ENCODE measurements around the gene PM20D1. TPM values are rescaled to one million over a fixed set of nuclear protein-coding genes. Genes with fewer than 3 reads are reported as not detected.
"Not testable (repeated sequence)": the region's sequence is repeated elsewhere in the genome, so short reads cannot be mapped to it uniquely, and the experiment has no call there.

PM20D1 gene, protein sequence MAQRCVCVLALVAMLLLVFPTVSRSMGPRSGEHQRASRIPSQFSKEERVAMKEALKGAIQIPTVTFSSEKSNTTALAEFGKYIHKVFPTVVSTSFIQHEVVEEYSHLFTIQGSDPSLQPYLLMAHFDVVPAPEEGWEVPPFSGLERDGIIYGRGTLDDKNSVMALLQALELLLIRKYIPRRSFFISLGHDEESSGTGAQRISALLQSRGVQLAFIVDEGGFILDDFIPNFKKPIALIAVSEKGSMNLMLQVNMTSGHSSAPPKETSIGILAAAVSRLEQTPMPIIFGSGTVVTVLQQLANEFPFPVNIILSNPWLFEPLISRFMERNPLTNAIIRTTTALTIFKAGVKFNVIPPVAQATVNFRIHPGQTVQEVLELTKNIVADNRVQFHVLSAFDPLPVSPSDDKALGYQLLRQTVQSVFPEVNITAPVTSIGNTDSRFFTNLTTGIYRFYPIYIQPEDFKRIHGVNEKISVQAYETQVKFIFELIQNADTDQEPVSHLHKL
- total RNA-seq: 1 to 10 TPM; 1.8 to 1.9 TPM
- polyA plus RNA-seq: 1 to 10 TPM; 1.4 to 1.9 TPM

DNA sequence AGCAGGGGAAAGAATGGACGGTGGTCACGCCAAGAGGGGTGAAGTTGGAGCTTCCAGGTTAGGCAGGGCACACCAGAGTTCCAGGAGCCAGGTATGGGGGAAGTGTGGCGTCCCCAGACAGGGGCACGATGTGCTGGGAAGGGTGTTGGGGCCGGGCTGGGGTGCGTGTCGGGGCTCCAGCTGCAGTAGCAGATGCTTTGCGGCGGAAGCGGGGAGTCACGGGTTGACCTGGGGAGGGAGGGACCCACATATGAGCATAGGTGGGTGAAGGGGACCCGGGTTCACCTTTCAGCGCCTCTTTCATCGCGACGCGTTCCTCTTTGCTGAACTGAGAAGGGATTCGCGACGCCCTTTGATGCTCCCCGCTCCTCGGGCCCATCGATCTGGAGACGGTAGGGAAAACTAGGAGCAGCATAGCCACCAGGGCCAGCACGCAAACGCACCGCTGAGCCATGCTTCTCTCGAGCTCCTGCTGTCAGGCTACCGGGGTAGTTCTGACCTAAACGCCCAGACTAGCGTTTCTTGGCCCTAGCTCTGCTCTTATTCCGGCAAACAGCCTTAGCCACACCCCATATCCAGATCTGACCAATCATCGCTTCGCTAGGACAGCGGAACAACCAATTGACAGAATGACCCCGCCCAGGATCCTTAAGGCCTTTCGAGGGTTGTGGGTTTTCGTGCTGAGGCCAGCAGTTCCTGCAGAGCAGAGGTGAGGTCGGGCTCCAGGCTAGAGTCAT is at the start of gene PM20D1:
Gene PM20D1, minus strand, starts transcription at position 514 of the 737 bp plus-strand sequence. Its CDS starts 60 bp downstream, at position 454.
- ChIA-PET POLR2A (ENCODE audit: partially characterized antibody) (interaction anchor here (1.4 to 1.8 kb wide), 7 partner anchors 9 to 100 kb away, joined by 4 to 9 read pairs (median 6); partner anchors contain the start of genes NUCKS1, RAB29 and SLC41A1), CTCF (ENCODE audit: partially characterized antibody) (interaction anchor here (1.0 to 1.9 kb wide), 4 partner anchors 9 to 127 kb away, joined by 3 to 9 read pairs (median 4); no protein-coding TSS in a partner anchor)
- Mint-ChIP-seq H3K4me1 (peaks cover 7 to 16% (median 8%) of the 10 kb centered on the region in 4 donors), H3K4me3 (peak within 1 kb of the TSS; percentile 91 to 96 (median 93)), H3K36me3 (peaks cover 2 to 4% of the 10 kb centered on the region in 2 donors), H3K27ac (peak within 1 kb of the TSS; percentile 70 to 98 (median 94)), H3K9me3 (peaks cover 0 to 2% (median 0%) of the 10 kb centered on the region in 8 donors), H3K27me3 (no peaks in the 10 kb centered on the region)
- Histone ChIP-seq H3K27ac (ENCODE audit: low read depth, low read length) (no peak within 1 kb of the TSS), H3K4me1 (ENCODE audit: insufficient read depth, low read length) (no peaks in the 10 kb centered on the region), H3K27me3 (ENCODE audit: insufficient read depth, low read length) (no peaks in the 10 kb centered on the region), H3K9me3 (ENCODE audit: control insufficient read depth in 1 of 2, low read length in 2 of 2) (no peaks in the 10 kb centered on the region), H3K4me3 (ENCODE audit: low read length in 2 of 2) (peak within 1 kb of the TSS in 1 of 2 donors; percentile 28), H3K36me3 (ENCODE audit: insufficient read depth, low read length) (no peaks in the 10 kb centered on the region)
- intact Hi-C loops (cut with micrococcal nuclease): loop anchor here (1.0 kb wide), 1 partner anchor 36 kb away; the partner anchor contains the start of gene SLC41A1
- peak; percentile 82 to 93 (median 89) for DNase-seq

GRCh38 chr1:205896351-205896750 is 46.4 kb upstream of the PM20D1 start:
- Histone ChIP-seq H3K4me3 (ENCODE audit: low read length in 2 of 2) (no peak overlapping the region), H3K36me3 (ENCODE audit: insufficient read depth, low read length) (no peaks in the 10 kb centered on the region), H3K27ac (ENCODE audit: low read depth, low read length) (no peak overlapping the region), H3K27me3 (ENCODE audit: insufficient read depth, low read length) (no peaks in the 10 kb centered on the region), H3K9me3 (ENCODE audit: control insufficient read depth in 1 of 2, low read length in 2 of 2) (no peaks in the 10 kb centered on the region), H3K4me1 (ENCODE audit: insufficient read depth, low read length) (peaks cover 4% of the 10 kb centered on the region)
- H3K4me1 Mint-ChIP-seq: peaks cover 2 to 6% (median 5%) of the 10 kb centered on the region in 4 donors
- no peaks in the 10 kb centered on the region for H3K36me3 Mint-ChIP-seq
- POLR2A ChIA-PET (ENCODE audit: partially characterized antibody): no interaction called here
- CTCF ChIA-PET (ENCODE audit: partially characterized antibody): interaction anchor here (2.0 kb wide), 1 partner anchor 105 kb away, joined by 4 read pairs; no protein-coding TSS in a partner anchor
- H3K9me3 Mint-ChIP-seq: peaks cover 0 to 38% (median 21%) of the 10 kb centered on the region in 8 donors
- H3K27ac Mint-ChIP-seq: no peak overlapping the region
- no peak for DNase-seq
- no peak overlapping the region for H3K4me3 Mint-ChIP-seq
- intact Hi-C loops (cut with micrococcal nuclease): no loop called here
- peaks cover 3 to 9% of the 10 kb centered on the region in 2 donors for H3K27me3 Mint-ChIP-seq

DNA sequence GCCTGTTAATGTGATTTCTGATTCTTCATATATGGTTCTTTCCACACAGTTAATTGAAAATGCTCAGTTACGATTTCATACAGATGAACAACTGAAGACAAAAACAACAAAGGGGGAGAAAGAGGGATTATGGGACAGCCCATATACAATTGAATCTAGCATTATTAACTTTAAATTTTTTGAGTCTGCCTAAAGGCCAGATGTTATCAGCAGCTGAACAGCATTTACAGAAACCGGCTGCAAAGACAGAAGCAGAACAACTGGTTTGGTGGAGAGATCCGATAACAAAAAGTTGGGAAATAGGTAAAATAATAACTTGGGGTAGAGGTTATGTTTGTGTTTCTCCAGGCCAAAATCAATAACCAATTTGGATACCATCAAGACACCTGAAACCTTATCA is 44.2 kb upstream of the PM20D1 start:
- H3K9me3 Mint-ChIP-seq: peaks cover 0 to 39% (median 23%) of the 10 kb centered on the region in 8 donors
- H3K4me3 ChIP-seq (ENCODE audit: low read length in 2 of 2); DNase-seq; H3K36me3 ChIP-seq (ENCODE audit: insufficient read depth, low read length); H3K36me3 Mint-ChIP-seq; H3K27me3 Mint-ChIP-seq; H3K4me3 Mint-ChIP-seq; H3K27ac ChIP-seq (ENCODE audit: low read depth, low read length); H3K4me1 Mint-ChIP-seq; H3K27ac Mint-ChIP-seq; POLR2A ChIA-PET (ENCODE audit: partially characterized antibody); H3K27me3 ChIP-seq (ENCODE audit: insufficient read depth, low read length); intact Hi-C loops (cut with micrococcal nuclease); H3K9me3 ChIP-seq (ENCODE audit: control insufficient read depth in 1 of 2, low read length in 2 of 2); H3K4me1 ChIP-seq (ENCODE audit: insufficient read depth, low read length): not testable (repeated sequence)
- CTCF ChIA-PET (ENCODE audit: partially characterized antibody): interaction anchor here (2.0 kb wide), 1 partner anchor 102 kb away, joined by 4 read pairs; no protein-coding TSS in a partner anchor

GRCh38 chr1:205892175-205892574 is 42.2 kb upstream of the PM20D1 start:
- H3K4me3 ChIP-seq (ENCODE audit: low read length in 2 of 2); POLR2A ChIA-PET (ENCODE audit: partially characterized antibody); H3K9me3 ChIP-seq (ENCODE audit: control insufficient read depth in 1 of 2, low read length in 2 of 2); H3K4me1 Mint-ChIP-seq; DNase-seq; H3K36me3 Mint-ChIP-seq; intact Hi-C loops (cut with micrococcal nuclease); H3K27me3 ChIP-seq (ENCODE audit: insufficient read depth, low read length); H3K4me1 ChIP-seq (ENCODE audit: insufficient read depth, low read length); H3K36me3 ChIP-seq (ENCODE audit: insufficient read depth, low read length); H3K27ac Mint-ChIP-seq; H3K27me3 Mint-ChIP-seq; H3K4me3 Mint-ChIP-seq; H3K27ac ChIP-seq (ENCODE audit: low read depth, low read length): not testable (repeated sequence)
- CTCF ChIA-PET (ENCODE audit: partially characterized antibody): interaction anchor here (1.4 to 1.8 kb wide), 2 partner anchors 85 to 234 kb away, joined by 4 to 6 read pairs; no protein-coding TSS in a partner anchor
- peaks cover 0 to 39% (median 22%) of the 10 kb centered on the region in 8 donors for H3K9me3 Mint-ChIP-seq

- H3K9me3 ChIP-seq (ENCODE audit: control insufficient read depth in 1 of 2, low read length in 2 of 2); H3K4me1 ChIP-seq (ENCODE audit: insufficient read depth, low read length); POLR2A ChIA-PET (ENCODE audit: partially characterized antibody); H3K36me3 Mint-ChIP-seq; H3K4me1 Mint-ChIP-seq; H3K27ac Mint-ChIP-seq; H3K27me3 Mint-ChIP-seq; H3K4me3 ChIP-seq (ENCODE audit: low read length in 2 of 2); DNase-seq; H3K27ac ChIP-seq (ENCODE audit: low read depth, low read length); H3K36me3 ChIP-seq (ENCODE audit: insufficient read depth, low read length); intact Hi-C loops (cut with micrococcal nuclease); H3K27me3 ChIP-seq (ENCODE audit: insufficient read depth, low read length); H3K4me3 Mint-ChIP-seq: not testable (repeated sequence)
- H3K9me3 Mint-ChIP-seq: peaks cover 0 to 35% (median 16%) of the 10 kb centered on the region in 8 donors
- CTCF ChIA-PET (ENCODE audit: partially characterized antibody): interaction anchor here (1.4 to 1.8 kb wide), 2 partner anchors 85 to 234 kb away, joined by 4 to 6 read pairs; no protein-coding TSS in a partner anchor
Measured at GRCh38 chr1:205891481-205891880, 41.5 kb upstream of the PM20D1 start.

- H3K27me3 ChIP-seq (ENCODE audit: insufficient read depth, low read length); H3K27ac ChIP-seq (ENCODE audit: low read depth, low read length); H3K4me1 ChIP-seq (ENCODE audit: insufficient read depth, low read length); H3K36me3 ChIP-seq (ENCODE audit: insufficient read depth, low read length); H3K4me1 Mint-ChIP-seq; POLR2A ChIA-PET (ENCODE audit: partially characterized antibody); H3K36me3 Mint-ChIP-seq; intact Hi-C loops (cut with micrococcal nuclease); H3K9me3 ChIP-seq (ENCODE audit: control insufficient read depth in 1 of 2, low read length in 2 of 2); H3K27me3 Mint-ChIP-seq; H3K27ac Mint-ChIP-seq; DNase-seq; H3K4me3 ChIP-seq (ENCODE audit: low read length in 2 of 2); H3K4me3 Mint-ChIP-seq: not testable (repeated sequence)
- CTCF ChIA-PET (ENCODE audit: partially characterized antibody): interaction anchor here (1.3 to 1.8 kb wide), 2 partner anchors 29 to 233 kb away, joined by 3 to 6 read pairs; no protein-coding TSS in a partner anchor
- H3K9me3 Mint-ChIP-seq: peaks cover 0 to 28% (median 8%) of the 10 kb centered on the region in 8 donors
Measured at GRCh38 chr1:205890631-205891030, 40.7 kb upstream of the PM20D1 start.

DNA sequence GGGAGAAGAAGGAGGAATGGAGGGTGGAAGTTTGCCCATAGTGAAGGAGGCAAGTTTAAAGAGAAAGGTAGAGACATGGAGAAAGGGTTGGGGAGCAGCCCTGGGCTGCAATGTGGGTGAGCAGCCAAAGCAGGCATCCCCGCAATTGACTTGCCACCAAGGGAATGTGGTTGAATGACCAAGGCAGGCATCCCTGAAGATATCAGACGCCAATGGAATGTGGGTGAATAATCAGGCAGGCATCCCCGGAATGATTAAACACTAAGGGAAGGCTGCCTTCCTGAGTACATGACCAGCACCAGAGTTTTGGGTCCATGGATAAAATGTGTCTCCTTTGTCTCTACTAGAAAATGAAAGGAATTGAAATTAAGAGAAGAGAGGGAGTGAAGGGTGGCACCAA is 39.8 kb upstream of the PM20D1 start:
- H3K27me3 Mint-ChIP-seq; H3K9me3 ChIP-seq (ENCODE audit: control insufficient read depth in 1 of 2, low read length in 2 of 2); H3K36me3 ChIP-seq (ENCODE audit: insufficient read depth, low read length); POLR2A ChIA-PET (ENCODE audit: partially characterized antibody); H3K4me3 ChIP-seq (ENCODE audit: low read length in 2 of 2); H3K27ac ChIP-seq (ENCODE audit: low read depth, low read length); H3K27ac Mint-ChIP-seq; DNase-seq; H3K4me3 Mint-ChIP-seq; H3K36me3 Mint-ChIP-seq; H3K4me1 ChIP-seq (ENCODE audit: insufficient read depth, low read length); intact Hi-C loops (cut with micrococcal nuclease); H3K27me3 ChIP-seq (ENCODE audit: insufficient read depth, low read length); H3K4me1 Mint-ChIP-seq: not testable (repeated sequence)
- H3K9me3 Mint-ChIP-seq: peaks cover 0 to 19% (median 4%) of the 10 kb centered on the region in 8 donors
- CTCF ChIA-PET (ENCODE audit: partially characterized antibody): interaction anchor here (1.3 kb wide), 1 partner anchor 30 kb away, joined by 3 read pairs; no protein-coding TSS in a partner anchor
